HL-60 (cell line): ENCODE data around the gene ALKBH5.

Experiments
- DNase-seq, 2 experiments: peaks; one replicate each; pipeline ENCODE4 v3.0.0-alpha.2; 2010 to 2020; ENCODE audit warnings: low read depth in 1 of 2, low spot score in 1 of 2
- H3K27ac ChIP-seq: fragments of 250-450 bp; sonication (Bioruptor Pico); replicated peaks from 2 replicates; pipeline ENCODE4 v1.5.1; 2020; ENCODE audit warnings: mild to moderate bottlenecking, moderate library complexity
- H3K27me3 ChIP-seq: fragments of 250-450 bp; sonication (Bioruptor Pico); 2 replicates; pipeline ENCODE4 v1.5.1; 2021; ENCODE audit warnings: mild to moderate bottlenecking, moderate library complexity; ENCODE audit not compliant: insufficient read depth, poor library complexity, severe bottlenecking
- H3K4me3 ChIP-seq: replicated peaks from 2 replicates; pipeline ENCODE4 v1.5.1; 2011; ENCODE audit warnings: mild to moderate bottlenecking, control low read depth, low read length; ENCODE audit not compliant: insufficient read depth
- GABPA ChIP-seq: IDR thresholded peaks from 2 replicates; pipeline ENCODE4 v1.6.1; 2012; ENCODE audit warnings: low read depth
- POLR2AphosphoS5 ChIP-seq: IDR thresholded peaks from 2 replicates; pipeline ENCODE4 v1.6.1; 2012; ENCODE audit warnings: low read depth
- REST ChIP-seq: IDR thresholded peaks from 2 replicates; pipeline ENCODE4 v1.6.1; 2012; ENCODE audit warnings: low read depth; ENCODE audit not compliant: insufficient replicate concordance
- SPI1 ChIP-seq: IDR thresholded peaks from 2 replicates; pipeline ENCODE4 v1.6.1; 2012; ENCODE audit warnings: low read depth, mild to moderate bottlenecking, borderline replicate concordance
- TF ChIP-seq, protein P1 (sequence below): IDR thresholded peaks from one replicate; pipeline ENCODE4 v1.5.1; 2011; ENCODE audit warnings: low read length, control low read depth, inconsistent platforms; ENCODE audit not compliant: insufficient read depth

The ALKBH5 gene

GRCh38 chr17:18235743-18236256 is 52.2 kb downstream of the ALKBH5 start:
- no peak overlapping the region for H3K4me3 ChIP-seq
- no peak overlapping the region for H3K27ac ChIP-seq
- no peak for DNase-seq
- H3K27me3 ChIP-seq = no peaks in the 10 kb centered on the region
- no peak for TF ChIP-seq SPI1
- no peak for TF ChIP-seq POLR2AphosphoS5
- TF ChIP-seq REST = no peak
- TF ChIP-seq GABPA = no peak
- TF ChIP-seq, protein P1, sequence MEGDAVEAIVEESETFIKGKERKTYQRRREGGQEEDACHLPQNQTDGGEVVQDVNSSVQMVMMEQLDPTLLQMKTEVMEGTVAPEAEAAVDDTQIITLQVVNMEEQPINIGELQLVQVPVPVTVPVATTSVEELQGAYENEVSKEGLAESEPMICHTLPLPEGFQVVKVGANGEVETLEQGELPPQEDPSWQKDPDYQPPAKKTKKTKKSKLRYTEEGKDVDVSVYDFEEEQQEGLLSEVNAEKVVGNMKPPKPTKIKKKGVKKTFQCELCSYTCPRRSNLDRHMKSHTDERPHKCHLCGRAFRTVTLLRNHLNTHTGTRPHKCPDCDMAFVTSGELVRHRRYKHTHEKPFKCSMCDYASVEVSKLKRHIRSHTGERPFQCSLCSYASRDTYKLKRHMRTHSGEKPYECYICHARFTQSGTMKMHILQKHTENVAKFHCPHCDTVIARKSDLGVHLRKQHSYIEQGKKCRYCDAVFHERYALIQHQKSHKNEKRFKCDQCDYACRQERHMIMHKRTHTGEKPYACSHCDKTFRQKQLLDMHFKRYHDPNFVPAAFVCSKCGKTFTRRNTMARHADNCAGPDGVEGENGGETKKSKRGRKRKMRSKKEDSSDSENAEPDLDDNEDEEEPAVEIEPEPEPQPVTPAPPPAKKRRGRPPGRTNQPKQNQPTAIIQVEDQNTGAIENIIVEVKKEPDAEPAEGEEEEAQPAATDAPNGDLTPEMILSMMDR = no peak

DNA sequence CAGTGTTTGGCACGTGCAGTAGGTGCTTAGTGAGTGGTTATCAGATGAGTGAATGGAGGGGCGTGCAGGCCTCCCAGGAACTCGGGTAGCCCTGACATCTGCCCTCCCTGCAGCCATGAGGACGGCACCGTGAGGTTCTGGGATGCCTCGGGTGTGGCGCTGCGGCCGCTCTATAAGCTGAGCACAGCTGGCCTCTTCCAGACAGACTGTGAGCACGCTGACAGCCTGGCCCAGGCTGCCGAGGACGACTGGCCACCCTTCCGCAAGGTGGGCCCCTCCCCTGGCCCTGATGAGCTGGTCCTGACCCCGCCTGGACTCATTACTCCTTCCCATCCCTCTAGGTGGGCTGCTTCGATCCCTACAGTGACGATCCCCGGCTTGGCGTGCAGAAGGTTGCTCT is 52.9 kb downstream of the ALKBH5 start:
- no peak for DNase-seq
- no peak overlapping the region for H3K27ac ChIP-seq
- TF ChIP-seq POLR2AphosphoS5 = no peak
- TF ChIP-seq, protein P1 = no peak
- no peak for TF ChIP-seq REST
- no peak for TF ChIP-seq SPI1
- TF ChIP-seq GABPA = no peak
- no peak overlapping the region for H3K4me3 ChIP-seq
- no peaks in the 10 kb centered on the region for H3K27me3 ChIP-seq

DNA sequence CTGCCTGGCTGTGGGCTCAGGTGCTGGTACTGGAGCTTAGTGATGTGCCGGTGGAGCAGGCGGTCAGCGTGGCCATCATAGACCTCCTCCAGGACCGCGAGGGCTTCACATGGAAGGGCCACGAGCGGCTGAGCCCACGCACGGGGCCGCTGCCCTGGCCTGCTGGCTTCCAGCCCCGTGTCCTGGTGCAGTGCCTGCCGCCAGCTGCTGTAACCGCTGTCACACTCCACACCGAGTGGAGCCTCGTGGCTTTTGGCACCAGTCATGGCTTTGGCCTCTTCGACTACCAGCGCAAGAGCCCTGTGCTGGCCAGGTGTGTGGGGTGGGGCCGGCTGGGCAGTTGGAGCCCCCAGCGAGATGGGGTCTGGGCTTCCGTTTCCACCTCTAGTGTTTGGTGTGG is 53.8 kb downstream of the ALKBH5 start:
- Histone ChIP-seq H3K27ac (no peak overlapping the region), H3K27me3 (no peaks in the 10 kb centered on the region), H3K4me3 (no peak overlapping the region)
- no peak for TF ChIP-seq POLR2AphosphoS5
- no peak for TF ChIP-seq GABPA
- TF ChIP-seq, protein P1 = no peak
- TF ChIP-seq SPI1 = no peak
- no peak for TF ChIP-seq REST
- DNase-seq = no peak
